ENCODE measurements around the gene PRKAR1B. TPM values are rescaled to one million over a fixed set of nuclear protein-coding genes. Genes with fewer than 3 reads are reported as not detected.

PRKAR1B gene
- total RNA-seq, 2 experiments from 2014 or later: 22.5 to 41.6 TPM

DNA sequence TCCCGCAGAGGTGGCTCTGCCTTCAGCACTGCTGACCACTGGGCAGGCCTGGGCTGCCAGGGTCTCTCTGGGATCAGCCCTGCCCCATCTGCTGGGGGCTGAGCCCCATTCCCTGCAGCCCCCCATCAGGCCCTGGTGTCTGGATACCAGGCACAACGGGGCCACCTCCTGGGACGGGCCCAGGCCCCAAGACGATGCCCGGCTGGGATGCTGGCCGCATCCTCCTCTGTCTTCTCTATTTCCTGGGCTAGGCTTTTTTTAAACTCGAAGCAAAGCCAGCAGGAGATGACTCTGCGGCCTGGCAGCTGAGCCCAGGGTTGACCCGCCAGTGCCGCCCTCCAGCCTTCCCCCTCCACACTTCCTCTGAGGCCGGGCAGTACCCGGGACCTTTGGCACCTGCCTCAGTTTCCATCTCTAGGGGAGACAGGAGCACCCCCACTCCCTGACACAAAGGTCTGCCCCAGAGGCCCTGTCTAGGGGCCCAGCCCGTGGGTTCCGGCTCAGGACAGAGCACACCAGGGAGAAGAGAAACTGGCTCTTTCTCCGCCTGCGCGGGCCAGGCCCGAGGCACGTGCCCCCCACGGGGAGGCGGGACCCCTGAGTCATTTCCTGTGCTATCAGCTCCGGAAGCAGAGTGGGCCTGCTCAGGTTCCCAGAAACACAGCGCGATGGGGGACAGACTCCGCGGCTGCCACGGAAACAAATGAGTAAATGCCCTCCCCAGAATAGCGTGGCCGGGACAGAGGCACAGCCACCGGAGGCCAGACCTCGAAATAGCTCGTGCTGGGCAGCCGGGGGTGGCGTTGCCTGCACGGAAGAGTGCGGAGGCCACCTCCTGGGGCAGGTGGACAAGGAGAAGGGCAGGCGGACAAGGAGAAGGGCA, 122.8 kb downstream of the PRKAR1B start:
- intact Hi-C loops (cut with micrococcal nuclease; ENCODE audit: unreplicated experiment): no loop called here
- Histone ChIP-seq H3K4me3 (ENCODE audit: low read depth, low read length, poor library complexity, severe bottlenecking) (no peak overlapping the region), H3K9me2 (ENCODE audit: insufficient read depth, low read length) (no peaks in the 10 kb centered on the region), H3K9me3 (ENCODE audit: low read length) (no peaks in the 10 kb centered on the region), H2AFZ (ENCODE audit: low read length) (no peak overlapping the region), H3K27ac (ENCODE audit: low read depth, low read length, poor library complexity, severe bottlenecking) (no peak overlapping the region), H4K20me1 (ENCODE audit: insufficient read depth, low read length) (no peaks in the 10 kb centered on the region), H3K4me1 (ENCODE audit: insufficient read depth, low read length, poor library complexity, severe bottlenecking) (no peaks in the 10 kb centered on the region), H3K36me3 (ENCODE audit: insufficient read depth, low read length) (no peaks in the 10 kb centered on the region), H3K79me2 (ENCODE audit: insufficient read depth, low read depth, low read length) (no peaks in the 10 kb centered on the region), H3K4me2 (ENCODE audit: low read length) (no peak overlapping the region; the same call in 1 of the 2 replicates)
- ChIA-PET POLR2A (interaction anchor here (0.5 kb wide), 1 partner anchor 1192 kb away, joined by 3 read pairs; no protein-coding TSS in a partner anchor), CTCF (ENCODE audit: unreplicated experiment) (no interaction called here)
- no peak for DNase-seq (ENCODE audit: low spot score)
- BruUV-seq (replicated peaks): no TSS peak
- no peak for TF ChIP-seq EZH2phosphoT487 (IDR thresholded peaks at IDR 0.05; ENCODE audit: borderline replicate concordance, low read depth, low read length)
- TF ChIP-seq, protein P1, sequence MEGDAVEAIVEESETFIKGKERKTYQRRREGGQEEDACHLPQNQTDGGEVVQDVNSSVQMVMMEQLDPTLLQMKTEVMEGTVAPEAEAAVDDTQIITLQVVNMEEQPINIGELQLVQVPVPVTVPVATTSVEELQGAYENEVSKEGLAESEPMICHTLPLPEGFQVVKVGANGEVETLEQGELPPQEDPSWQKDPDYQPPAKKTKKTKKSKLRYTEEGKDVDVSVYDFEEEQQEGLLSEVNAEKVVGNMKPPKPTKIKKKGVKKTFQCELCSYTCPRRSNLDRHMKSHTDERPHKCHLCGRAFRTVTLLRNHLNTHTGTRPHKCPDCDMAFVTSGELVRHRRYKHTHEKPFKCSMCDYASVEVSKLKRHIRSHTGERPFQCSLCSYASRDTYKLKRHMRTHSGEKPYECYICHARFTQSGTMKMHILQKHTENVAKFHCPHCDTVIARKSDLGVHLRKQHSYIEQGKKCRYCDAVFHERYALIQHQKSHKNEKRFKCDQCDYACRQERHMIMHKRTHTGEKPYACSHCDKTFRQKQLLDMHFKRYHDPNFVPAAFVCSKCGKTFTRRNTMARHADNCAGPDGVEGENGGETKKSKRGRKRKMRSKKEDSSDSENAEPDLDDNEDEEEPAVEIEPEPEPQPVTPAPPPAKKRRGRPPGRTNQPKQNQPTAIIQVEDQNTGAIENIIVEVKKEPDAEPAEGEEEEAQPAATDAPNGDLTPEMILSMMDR (conservative IDR thresholded peaks at IDR 0.05; ENCODE audit: low read length): no peak

DNA sequence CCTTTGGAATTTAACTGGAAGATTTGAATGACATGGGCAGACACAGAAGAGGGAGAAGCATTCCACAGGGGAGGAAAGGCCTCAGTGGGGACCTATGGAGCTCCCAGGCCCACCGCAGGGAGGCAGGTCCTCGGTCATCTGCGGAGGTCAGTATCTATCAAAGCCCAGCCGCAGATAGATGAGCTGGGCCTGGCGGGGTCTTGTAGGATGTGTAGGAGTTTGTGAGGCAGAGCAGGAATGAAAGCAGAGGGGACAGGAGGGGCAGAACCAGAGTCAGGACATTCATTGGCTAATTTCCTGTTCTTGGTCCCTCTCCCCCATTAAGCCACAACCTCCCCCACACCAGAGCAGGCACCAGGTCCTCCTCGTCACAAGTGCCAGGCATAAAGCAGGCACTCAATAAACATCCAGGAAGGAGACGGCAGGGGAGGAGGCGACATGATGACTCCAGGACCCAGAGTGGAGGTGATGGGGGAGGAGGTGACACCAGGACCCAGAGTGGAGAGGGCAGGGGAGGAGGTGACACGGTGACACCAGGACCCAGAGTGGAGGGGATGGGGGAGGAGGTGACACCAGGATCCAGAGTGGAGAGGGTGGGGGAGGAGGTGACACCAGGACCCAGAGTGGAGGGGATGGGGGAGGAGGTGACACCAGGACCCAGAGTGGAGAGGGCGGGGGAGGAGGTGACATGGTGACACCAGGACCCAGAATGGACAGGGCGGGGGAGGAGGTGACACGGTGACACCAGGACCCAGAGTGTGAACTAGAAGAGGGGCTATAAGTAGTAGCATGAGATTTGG, 123.7 kb downstream of the PRKAR1B start:
- no peak for DNase-seq (ENCODE audit: low spot score)
- no peak overlapping the region for H3K4me2 ChIP-seq (ENCODE audit: low read length)

More for the DNA sequence above, 123.7 kb downstream of the PRKAR1B start:
- no TSS peak for BruUV-seq (replicated peaks)
- H3K79me2 ChIP-seq (ENCODE audit: insufficient read depth, low read depth, low read length): no peaks in the 10 kb centered on the region
- no peak overlapping the region for H2AFZ ChIP-seq (ENCODE audit: low read length)
- TF ChIP-seq EZH2phosphoT487 (IDR thresholded peaks at IDR 0.05; ENCODE audit: borderline replicate concordance, low read depth, low read length): no peak
- TF ChIP-seq, protein P1 (conservative IDR thresholded peaks at IDR 0.05; ENCODE audit: low read length): no peak
- ChIA-PET POLR2A (no interaction called here), CTCF (ENCODE audit: unreplicated experiment) (no interaction called here)
- no peaks in the 10 kb centered on the region for H3K9me2 ChIP-seq (ENCODE audit: insufficient read depth, low read length)
- H3K9me3 ChIP-seq (ENCODE audit: low read length): no peaks in the 10 kb centered on the region
- H3K27ac ChIP-seq (ENCODE audit: low read depth, low read length, poor library complexity, severe bottlenecking): no peak overlapping the region
- intact Hi-C loops (cut with micrococcal nuclease; ENCODE audit: unreplicated experiment): no loop called here
- no peaks in the 10 kb centered on the region for H4K20me1 ChIP-seq (ENCODE audit: insufficient read depth, low read length)
- H3K36me3 ChIP-seq (ENCODE audit: insufficient read depth, low read length): no peaks in the 10 kb centered on the region
- H3K4me1 ChIP-seq (ENCODE audit: insufficient read depth, low read length, poor library complexity, severe bottlenecking): no peaks in the 10 kb centered on the region
- no peak overlapping the region for H3K4me3 ChIP-seq (ENCODE audit: low read depth, low read length, poor library complexity, severe bottlenecking)
